GM06990 (cell line): ENCODE measurements around the gene CFH.
"Not testable (repeated sequence)": the region's sequence is repeated elsewhere in the genome, so short reads cannot be mapped to it uniquely, and the experiment has no call there.

Experiments
- DNase-seq: peaks from one replicate; pipeline ENCODE4 v3.0.0-alpha.2; 2011; ENCODE audit not compliant: insufficient read length; ENCODE audit errors: extremely low read depth
- H3K27me3 ChIP-seq: replicated peaks from 2 replicates; pipeline ENCODE4 v1.6.0; 2011; ENCODE audit warnings: low read length; ENCODE audit not compliant: control insufficient read depth, insufficient read depth
- H3K36me3 ChIP-seq: 2 replicates; pipeline ENCODE4 v1.5.1; 2011; ENCODE audit warnings: low read length; ENCODE audit not compliant: control insufficient read depth, insufficient read depth
- H3K4me3 ChIP-seq: replicated peaks from 2 replicates; pipeline ENCODE4 v1.5.1; 2011; ENCODE audit warnings: low read depth, mild to moderate bottlenecking, control low read depth, low read length
- TF ChIP-seq, protein P1 (sequence below): IDR thresholded peaks from 2 replicates; pipeline ENCODE4 v1.5.1; 2011; ENCODE audit warnings: low read length, control low read depth, mild to moderate bottlenecking, inconsistent platforms; ENCODE audit not compliant: insufficient read depth, poor library complexity, severe bottlenecking

The CFH gene

GRCh38 chr1:196734460-196734859 lies 82.6 kb downstream of the CFH start:
- no peaks in the 10 kb centered on the region for H3K27me3 ChIP-seq
- no peak overlapping the region for H3K4me3 ChIP-seq
- TF ChIP-seq, protein P1, sequence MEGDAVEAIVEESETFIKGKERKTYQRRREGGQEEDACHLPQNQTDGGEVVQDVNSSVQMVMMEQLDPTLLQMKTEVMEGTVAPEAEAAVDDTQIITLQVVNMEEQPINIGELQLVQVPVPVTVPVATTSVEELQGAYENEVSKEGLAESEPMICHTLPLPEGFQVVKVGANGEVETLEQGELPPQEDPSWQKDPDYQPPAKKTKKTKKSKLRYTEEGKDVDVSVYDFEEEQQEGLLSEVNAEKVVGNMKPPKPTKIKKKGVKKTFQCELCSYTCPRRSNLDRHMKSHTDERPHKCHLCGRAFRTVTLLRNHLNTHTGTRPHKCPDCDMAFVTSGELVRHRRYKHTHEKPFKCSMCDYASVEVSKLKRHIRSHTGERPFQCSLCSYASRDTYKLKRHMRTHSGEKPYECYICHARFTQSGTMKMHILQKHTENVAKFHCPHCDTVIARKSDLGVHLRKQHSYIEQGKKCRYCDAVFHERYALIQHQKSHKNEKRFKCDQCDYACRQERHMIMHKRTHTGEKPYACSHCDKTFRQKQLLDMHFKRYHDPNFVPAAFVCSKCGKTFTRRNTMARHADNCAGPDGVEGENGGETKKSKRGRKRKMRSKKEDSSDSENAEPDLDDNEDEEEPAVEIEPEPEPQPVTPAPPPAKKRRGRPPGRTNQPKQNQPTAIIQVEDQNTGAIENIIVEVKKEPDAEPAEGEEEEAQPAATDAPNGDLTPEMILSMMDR: no peak
- DNase-seq: no peak
- no peaks in the 10 kb centered on the region for H3K36me3 ChIP-seq

DNA sequence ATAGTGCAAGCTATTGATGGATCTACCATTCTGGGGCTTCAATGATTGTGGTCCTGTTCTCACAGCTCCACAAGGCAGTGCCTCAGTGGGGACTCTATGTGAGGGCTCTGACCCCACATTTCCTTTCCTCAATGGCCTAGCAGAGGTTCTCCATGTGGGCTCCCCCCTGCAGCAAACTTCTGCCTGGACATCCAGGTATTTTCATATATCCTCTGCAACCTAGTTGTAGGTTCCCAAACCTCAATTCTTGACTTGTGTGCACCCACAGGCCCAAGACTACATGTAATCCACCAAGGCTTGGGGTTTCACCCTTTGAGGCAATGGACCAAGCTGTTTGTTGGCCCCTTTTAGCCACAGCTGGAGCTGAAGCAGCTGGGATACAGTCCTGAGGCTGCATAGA lies 86.9 kb downstream of the CFH start:
- no peaks in the 10 kb centered on the region for H3K36me3 ChIP-seq
- H3K4me3 ChIP-seq: no peak overlapping the region
- TF ChIP-seq, protein P1: no peak
- DNase-seq: no peak
- H3K27me3 ChIP-seq: no peaks in the 10 kb centered on the region

DNA sequence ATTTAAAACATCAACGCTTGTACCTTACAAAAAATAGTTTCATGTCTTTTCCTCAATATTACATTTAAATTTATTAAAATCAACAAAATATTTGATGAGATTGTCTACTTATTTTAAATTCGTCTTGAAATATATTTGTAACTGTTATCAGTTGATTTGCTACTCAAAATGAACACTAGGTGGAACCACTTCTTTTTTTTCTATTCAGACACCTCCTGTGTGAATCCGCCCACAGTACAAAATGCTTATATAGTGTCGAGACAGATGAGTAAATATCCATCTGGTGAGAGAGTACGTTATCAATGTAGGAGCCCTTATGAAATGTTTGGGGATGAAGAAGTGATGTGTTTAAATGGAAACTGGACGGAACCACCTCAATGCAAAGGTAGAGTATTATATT lies 91.4 kb downstream of the CFH start:
- not testable (repeated sequence) for H3K36me3 ChIP-seq, H3K4me3 ChIP-seq, DNase-seq, H3K27me3 ChIP-seq
- TF ChIP-seq, protein P1: peak; percentile 25

DNA sequence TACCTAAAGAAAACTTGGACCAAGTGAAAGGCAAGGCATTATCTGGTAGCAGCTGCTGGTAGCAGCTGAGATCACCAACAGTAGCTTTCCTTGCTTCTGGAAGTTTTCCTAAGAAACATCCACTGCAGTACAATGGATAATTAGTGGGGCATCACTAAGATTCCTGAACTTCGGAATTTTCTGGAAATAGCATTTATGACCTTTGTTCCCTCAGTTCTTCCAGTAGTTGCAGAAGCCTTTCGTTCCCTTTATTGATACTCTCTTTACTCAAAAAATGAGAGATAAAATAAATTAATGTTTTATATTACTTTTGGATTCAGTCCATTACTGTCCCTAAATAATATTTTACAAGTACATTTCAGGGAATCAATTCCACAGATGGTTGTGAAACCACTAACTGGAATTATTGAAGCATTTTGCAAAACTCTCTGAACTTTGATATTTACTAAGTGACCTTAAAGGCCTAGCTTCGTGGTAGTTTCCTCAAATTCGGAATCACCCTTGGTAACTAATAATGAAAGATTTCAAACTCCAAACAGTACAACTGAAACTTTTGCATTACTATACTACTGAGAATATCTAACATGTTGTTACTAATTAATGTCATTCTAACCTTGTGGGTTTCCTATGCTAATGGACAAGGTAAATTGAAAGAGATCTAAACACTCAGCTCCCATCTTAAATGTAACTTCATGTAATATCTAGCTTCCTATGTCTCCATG lies 113.3 kb downstream of the CFH start:
- not testable (repeated sequence) for H3K27me3 ChIP-seq, H3K36me3 ChIP-seq, H3K4me3 ChIP-seq, DNase-seq

DNA sequence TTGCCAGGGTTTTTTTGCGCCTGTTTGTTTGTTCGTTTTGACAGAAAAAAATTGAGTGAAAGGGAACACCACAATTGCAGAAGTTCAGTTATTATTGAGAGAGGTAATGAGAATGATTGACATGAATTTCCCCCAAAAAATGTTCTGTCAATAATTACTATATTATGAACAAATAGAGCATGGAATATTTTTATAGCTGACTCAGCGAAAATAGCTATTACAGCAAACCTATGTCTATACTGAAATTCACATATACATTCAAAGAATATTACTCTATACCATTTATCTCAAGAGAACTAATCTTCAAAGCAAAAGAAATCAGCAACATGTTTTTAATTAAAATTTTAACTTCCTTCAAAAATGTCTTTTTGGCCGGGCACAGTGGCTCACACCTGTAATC lies 118.0 kb downstream of the CFH start:
- H3K27me3 ChIP-seq, H3K36me3 ChIP-seq, DNase-seq, H3K4me3 ChIP-seq: not testable (repeated sequence)

DNA sequence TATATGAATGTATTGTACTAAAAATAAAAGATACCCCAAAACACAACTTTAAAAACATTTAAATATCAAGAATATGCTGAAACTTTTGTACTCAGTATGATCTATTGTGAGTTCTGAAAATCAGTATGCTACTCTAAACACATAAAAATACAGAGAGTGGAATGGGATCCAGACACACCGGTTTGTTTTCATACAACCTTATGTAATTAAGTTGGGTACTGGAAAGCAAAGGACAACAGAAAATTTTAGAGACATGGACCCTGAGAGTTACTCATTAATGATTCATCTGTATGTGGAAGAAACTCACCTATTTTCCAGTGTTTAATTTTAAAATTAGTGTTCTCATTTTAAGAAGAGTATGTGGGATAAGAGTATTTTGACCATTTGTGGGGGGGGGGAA lies 121.9 kb downstream of the CFH start:
- no peaks in the 10 kb centered on the region for H3K36me3 ChIP-seq
- H3K27me3 ChIP-seq: no peaks in the 10 kb centered on the region
- no peak for DNase-seq
- TF ChIP-seq, protein P1: no peak
- no peak overlapping the region for H3K4me3 ChIP-seq

- H3K4me3 ChIP-seq: no peak overlapping the region
- TF ChIP-seq, protein P1: no peak
- H3K36me3 ChIP-seq: no peaks in the 10 kb centered on the region
Measured at GRCh38 chr1:196774175-196774574, 122.3 kb downstream of the CFH start.

More at GRCh38 chr1:196774175-196774574, 122.3 kb downstream of the CFH start:
- DNase-seq: no peak
- H3K27me3 ChIP-seq: no peaks in the 10 kb centered on the region
